Cardiac muscle cell (in vitro differentiated cells and primary cell): Measurements from ENCODE around the gene CEP131. TPM values are rescaled to one million over a fixed set of nuclear protein-coding genes. Genes with fewer than 3 reads are reported as not detected.
A peak's percentile ranks its signal among the peaks of the same experiment; 100 is the strongest.

ENCODE experiments used
- DNase-seq, 2 donors: peaks; one replicate each; pipeline versions ENCODE4 v3.0.0 to v3.0.0-alpha.2; 2010 to 2017; ENCODE audit warnings: low read depth in 1 of 2, low spot score in 1 of 2
- H3K27ac ChIP-seq: fragments of 200-600 bp; sonication (generic); 2 replicates; pipeline ENCODE4 v1.5.1; 2016
- H3K27me3 ChIP-seq: fragments of 200-600 bp; sonication (generic); 2 replicates; pipeline ENCODE4 v1.6.0; 2016; ENCODE audit warnings: control low read depth
- H3K36me3 ChIP-seq: fragments of 200-600 bp; sonication (generic); 2 replicates; pipeline ENCODE4 v1.5.1; 2016; ENCODE audit warnings: control low read depth
- H3K4me1 ChIP-seq: fragments of 200-600 bp; sonication (generic); 2 replicates; pipeline ENCODE4 v1.8.1; 2017; ENCODE audit warnings: low read depth, mild to moderate bottlenecking, mixed run types
- H3K4me3 ChIP-seq: fragments of 200-600 bp; sonication (generic); 2 replicates; pipeline ENCODE4 v1.5.1; 2016; ENCODE audit warnings: mild to moderate bottlenecking
- H3K9me3 ChIP-seq: fragments of 200-600 bp; sonication (generic); 2 replicates; pipeline ENCODE4 v1.5.1; 2017; ENCODE audit warnings: low read depth, mild to moderate bottlenecking, control low read depth
- polyA plus RNA-seq: library from polyadenylated mRNA; unstranded; fragments of >200 nt; fragmentation: Nextera tagmentation; extraction: Ambion mirVana; gene quantifications from 2 replicates; pipeline ENCODE4 v1.2.1, GENCODE V29; 2016
- total RNA-seq: library from RNA; depleted of rRNA; stranded (reverse); fragments of >200 nt; gene quantifications from 2 replicates; pipeline ENCODE4 v1.2.3, GENCODE V29; 2016
- TF ChIP-seq, protein P1 (sequence below): IDR thresholded peaks from 2 replicates; pipeline ENCODE4 v1.5.1; 2012; ENCODE audit warnings: low read depth, mild to moderate bottlenecking, low read length

Gene CEP131
- total and polyA plus RNA-seq, 2 experiments from 2014 or later = 29.2 to 37.0 TPM

DNA sequence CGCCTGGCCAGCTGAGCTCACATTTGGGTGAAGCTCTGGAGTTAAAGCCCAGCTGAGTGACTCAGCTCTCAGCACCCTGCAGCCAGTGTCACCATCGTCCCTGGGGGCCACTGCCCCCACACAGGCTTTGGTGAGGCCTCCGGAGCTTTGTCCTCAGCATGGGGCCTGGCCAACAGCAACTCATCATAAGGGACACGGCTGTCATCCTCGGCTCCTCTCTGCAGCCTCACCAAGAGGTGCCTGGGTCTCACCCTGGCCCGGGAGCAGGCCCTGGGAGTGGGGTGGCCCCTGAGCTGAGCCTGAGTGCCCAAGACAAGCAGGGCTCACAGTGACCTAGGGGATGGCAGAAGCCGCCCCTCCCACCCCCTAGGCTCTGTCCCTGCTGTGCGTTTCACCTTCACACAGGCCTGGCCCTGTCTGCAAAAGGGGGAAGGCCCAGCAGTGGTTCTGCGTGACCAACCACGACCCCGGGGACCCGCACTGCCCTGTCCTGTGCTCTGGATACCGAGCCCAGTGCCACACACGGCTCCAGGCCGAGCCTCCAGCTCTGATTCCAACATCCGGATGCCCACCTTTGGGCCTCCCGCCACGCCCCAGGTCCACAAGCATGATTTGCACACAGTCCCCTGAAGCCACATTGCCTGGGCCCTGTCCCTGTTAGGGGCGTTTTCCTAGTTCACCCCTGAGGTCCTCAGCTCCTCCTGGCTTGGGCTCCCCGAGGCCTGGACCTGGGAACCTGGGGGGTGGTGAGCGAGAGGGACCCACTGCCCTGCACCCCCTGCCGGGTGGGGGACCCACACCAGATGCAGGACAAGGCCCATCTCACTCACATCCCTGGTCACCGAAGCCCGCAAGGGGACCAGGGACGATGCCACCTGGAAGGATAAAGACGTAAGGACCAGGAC, 34.9 kb downstream of the CEP131 start:
- H3K4me3 ChIP-seq = no peak overlapping the region
- no peak for DNase-seq
- no peaks in the 10 kb centered on the region for H3K36me3 ChIP-seq
- H3K4me1 ChIP-seq = no peaks in the 10 kb centered on the region
- no peaks in the 10 kb centered on the region for H3K9me3 ChIP-seq
- no peaks in the 10 kb centered on the region for H3K27me3 ChIP-seq
- TF ChIP-seq, protein P1, sequence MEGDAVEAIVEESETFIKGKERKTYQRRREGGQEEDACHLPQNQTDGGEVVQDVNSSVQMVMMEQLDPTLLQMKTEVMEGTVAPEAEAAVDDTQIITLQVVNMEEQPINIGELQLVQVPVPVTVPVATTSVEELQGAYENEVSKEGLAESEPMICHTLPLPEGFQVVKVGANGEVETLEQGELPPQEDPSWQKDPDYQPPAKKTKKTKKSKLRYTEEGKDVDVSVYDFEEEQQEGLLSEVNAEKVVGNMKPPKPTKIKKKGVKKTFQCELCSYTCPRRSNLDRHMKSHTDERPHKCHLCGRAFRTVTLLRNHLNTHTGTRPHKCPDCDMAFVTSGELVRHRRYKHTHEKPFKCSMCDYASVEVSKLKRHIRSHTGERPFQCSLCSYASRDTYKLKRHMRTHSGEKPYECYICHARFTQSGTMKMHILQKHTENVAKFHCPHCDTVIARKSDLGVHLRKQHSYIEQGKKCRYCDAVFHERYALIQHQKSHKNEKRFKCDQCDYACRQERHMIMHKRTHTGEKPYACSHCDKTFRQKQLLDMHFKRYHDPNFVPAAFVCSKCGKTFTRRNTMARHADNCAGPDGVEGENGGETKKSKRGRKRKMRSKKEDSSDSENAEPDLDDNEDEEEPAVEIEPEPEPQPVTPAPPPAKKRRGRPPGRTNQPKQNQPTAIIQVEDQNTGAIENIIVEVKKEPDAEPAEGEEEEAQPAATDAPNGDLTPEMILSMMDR = no peak
- no peak overlapping the region for H3K27ac ChIP-seq

DNA sequence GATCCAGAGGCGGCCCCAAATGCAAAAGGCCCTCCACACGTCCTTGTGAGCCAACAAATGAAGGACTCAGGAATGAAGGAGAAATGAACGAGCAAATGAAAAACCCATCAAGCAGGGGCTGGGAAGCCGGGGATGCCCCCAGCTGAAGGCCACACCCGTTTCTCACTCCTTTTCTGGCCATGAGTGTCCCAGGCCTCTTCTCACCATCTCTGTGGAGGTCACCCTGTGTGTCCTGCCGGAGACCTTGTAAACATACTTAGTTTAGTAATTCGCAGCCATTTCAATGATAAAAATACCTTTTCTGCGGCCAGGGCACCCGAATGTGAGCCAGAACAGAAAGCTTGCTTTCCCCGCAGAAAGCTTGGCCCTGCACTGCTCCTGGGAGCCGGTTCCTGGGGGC, 35.6 kb downstream of the CEP131 start:
- no peak overlapping the region for H3K27ac ChIP-seq
- TF ChIP-seq, protein P1 = no peak
- H3K4me1 ChIP-seq = no peaks in the 10 kb centered on the region
- H3K9me3 ChIP-seq = no peaks in the 10 kb centered on the region
- no peak overlapping the region for H3K4me3 ChIP-seq
- DNase-seq = no peak
- no peaks in the 10 kb centered on the region for H3K27me3 ChIP-seq
- H3K36me3 ChIP-seq = no peaks in the 10 kb centered on the region

DNA sequence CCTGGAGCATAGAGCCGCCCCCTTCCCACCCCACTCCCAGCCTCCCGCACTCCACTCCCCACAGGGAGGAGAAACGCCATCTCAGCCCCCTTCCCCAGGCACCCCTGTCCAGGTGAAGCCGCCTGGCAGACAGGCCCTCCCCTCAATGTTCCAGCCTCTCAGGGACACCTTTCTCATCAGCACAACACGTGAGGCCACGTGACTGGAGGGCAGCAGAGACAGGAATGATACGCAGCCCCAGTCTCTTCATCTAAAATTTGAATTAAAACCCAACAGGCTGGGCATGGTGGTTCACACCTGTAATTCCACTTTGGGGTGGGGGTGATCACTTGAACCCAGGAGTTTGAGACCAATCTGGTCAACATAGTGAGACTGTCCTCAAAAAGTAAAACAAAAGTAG, 36.6 kb downstream of the CEP131 start:
- Histone ChIP-seq H3K27me3 (no peaks in the 10 kb centered on the region), H3K36me3 (no peaks in the 10 kb centered on the region), H3K9me3 (no peaks in the 10 kb centered on the region), H3K4me3 (no peak overlapping the region), H3K27ac (no peak overlapping the region), H3K4me1 (no peaks in the 10 kb centered on the region)
- DNase-seq = no peak
- TF ChIP-seq, protein P1 = no peak

DNA sequence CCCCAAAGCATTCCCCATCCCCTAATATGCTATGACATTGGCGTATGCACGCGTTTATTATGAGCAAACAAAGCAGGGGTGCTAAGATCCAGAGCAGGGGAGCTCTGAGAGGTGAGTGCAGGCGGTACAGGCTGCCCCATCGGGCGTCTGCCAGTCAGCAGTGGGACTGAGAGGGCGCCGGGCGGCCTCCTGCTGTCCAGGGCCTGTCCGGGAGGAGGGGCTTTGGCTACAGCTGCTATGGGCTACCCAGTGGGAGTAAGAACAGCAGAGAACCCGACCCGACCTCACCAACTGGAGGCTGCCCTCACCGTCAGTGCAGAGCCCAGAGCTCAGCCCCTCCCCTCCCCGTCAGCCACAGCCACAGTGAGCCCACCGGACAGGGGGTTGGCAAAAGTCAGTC, 38.2 kb downstream of the CEP131 start:
- H3K36me3 ChIP-seq = no peaks in the 10 kb centered on the region
- no peak overlapping the region for H3K4me3 ChIP-seq
- peaks cover 10% of the 10 kb centered on the region for H3K4me1 ChIP-seq
- no peak overlapping the region for H3K27ac ChIP-seq
- TF ChIP-seq, protein P1 = no peak
- H3K9me3 ChIP-seq = no peaks in the 10 kb centered on the region
- DNase-seq = peak in 1 of 2 donors; percentile 67
- no peaks in the 10 kb centered on the region for H3K27me3 ChIP-seq

DNA sequence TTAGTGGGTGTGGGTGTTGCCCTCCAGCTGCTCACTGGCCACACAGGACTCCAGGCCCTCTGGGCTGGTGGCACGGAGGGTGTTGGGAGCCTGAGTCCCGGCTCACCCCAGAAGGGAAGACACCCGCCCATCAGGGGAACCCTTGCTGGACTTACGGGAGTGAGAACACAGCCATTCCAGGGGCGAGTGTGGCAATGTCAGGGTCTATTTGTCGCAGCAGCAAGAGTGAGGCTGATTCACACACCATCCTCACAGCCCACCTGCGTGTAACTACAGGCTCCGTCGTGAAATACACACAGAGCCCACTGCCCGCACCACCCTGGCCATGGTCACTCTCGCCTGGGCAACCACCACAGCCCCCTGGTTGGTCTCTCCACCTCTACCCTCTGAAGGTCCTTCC, 39.0 kb downstream of the CEP131 start:
- TF ChIP-seq, protein P1 = no peak

More for the DNA sequence above, 39.0 kb downstream of the CEP131 start:
- Histone ChIP-seq H3K27ac (no peak overlapping the region), H3K36me3 (no peaks in the 10 kb centered on the region), H3K27me3 (no peaks in the 10 kb centered on the region), H3K4me1 (peaks cover 12% of the 10 kb centered on the region), H3K4me3 (no peak overlapping the region), H3K9me3 (no peaks in the 10 kb centered on the region)
- no peak for DNase-seq
